Measurements from ENCODE around the gene ARAF.

GRCh38 chrX:47584714-47585113 is 23.7 kb downstream of the ARAF start:
- TF ChIP-seq, protein P1, sequence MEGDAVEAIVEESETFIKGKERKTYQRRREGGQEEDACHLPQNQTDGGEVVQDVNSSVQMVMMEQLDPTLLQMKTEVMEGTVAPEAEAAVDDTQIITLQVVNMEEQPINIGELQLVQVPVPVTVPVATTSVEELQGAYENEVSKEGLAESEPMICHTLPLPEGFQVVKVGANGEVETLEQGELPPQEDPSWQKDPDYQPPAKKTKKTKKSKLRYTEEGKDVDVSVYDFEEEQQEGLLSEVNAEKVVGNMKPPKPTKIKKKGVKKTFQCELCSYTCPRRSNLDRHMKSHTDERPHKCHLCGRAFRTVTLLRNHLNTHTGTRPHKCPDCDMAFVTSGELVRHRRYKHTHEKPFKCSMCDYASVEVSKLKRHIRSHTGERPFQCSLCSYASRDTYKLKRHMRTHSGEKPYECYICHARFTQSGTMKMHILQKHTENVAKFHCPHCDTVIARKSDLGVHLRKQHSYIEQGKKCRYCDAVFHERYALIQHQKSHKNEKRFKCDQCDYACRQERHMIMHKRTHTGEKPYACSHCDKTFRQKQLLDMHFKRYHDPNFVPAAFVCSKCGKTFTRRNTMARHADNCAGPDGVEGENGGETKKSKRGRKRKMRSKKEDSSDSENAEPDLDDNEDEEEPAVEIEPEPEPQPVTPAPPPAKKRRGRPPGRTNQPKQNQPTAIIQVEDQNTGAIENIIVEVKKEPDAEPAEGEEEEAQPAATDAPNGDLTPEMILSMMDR (IDR thresholded peaks at IDR 0.05; ENCODE audit: extremely low read depth in 1 of 2, insufficient read depth in 1 of 2, low read depth in 1 of 2, low read length in 2 of 2) = no peak
- TF ChIP-seq POLR2AphosphoS5 (IDR thresholded peaks at IDR 0.05; ENCODE audit: insufficient read depth, low read depth, low read length) = no peak
- TF ChIP-seq POLR2A (IDR thresholded peaks at IDR 0.05; ENCODE audit: low read depth, low read length) = no peak
- TF ChIP-seq MAX (IDR thresholded peaks at IDR 0.05; ENCODE audit: insufficient read depth, insufficient read length) = no peak

All from endothelial cell of umbilical vein (primary cell).